Neural cell (in vitro differentiated cells): ENCODE data around the gene SLC16A8. TPM values are rescaled to one million over a fixed set of nuclear protein-coding genes. Genes with fewer than 3 reads are reported as not detected.

Experiments
- H2AFZ ChIP-seq: fragments of 200-600, 300-800 bp; sonication (generic), shearing (Covaris generic); 2 replicates; pipeline ENCODE4 v1.6.0; 2014; ENCODE audit warnings: low read depth, mild to moderate bottlenecking, antibody characterized with exemption, low read length, moderate library complexity
- H3F3A ChIP-seq: fragments of 200-600 bp; shearing (Covaris generic); 2 replicates; pipeline ENCODE4 v1.6.1; 2016; ENCODE audit warnings: mild to moderate bottlenecking, moderate library complexity, mixed read lengths, antibody characterized with exemption, low read length; ENCODE audit not compliant: insufficient read depth, poor library complexity, severe bottlenecking
- H3K27ac ChIP-seq: fragments of 200-600, 300-800 bp; sonication (generic), shearing (Covaris generic); 2 replicates; pipeline ENCODE4 v1.5.1; 2014; ENCODE audit warnings: mild to moderate bottlenecking, low read length, moderate library complexity
- H3K27me3 ChIP-seq: fragments of 300-800, 200-600 bp; sonication (generic), shearing (Covaris generic); 2 replicates; pipeline ENCODE4 v1.6.0; 2014; ENCODE audit warnings: mild to moderate bottlenecking, low read depth, low read length, moderate library complexity; ENCODE audit not compliant: insufficient read depth
- H3K36me3 ChIP-seq: fragments of 300-800, 200-600 bp; sonication (generic), shearing (Covaris generic); 2 replicates; pipeline ENCODE4 v1.5.1; 2014; ENCODE audit warnings: mild to moderate bottlenecking, antibody characterized with exemption, low read length, moderate library complexity; ENCODE audit not compliant: insufficient read depth
- H3K4me2 ChIP-seq: fragments of 300-800, 200-600 bp; sonication (generic), shearing (Covaris generic); 2 replicates; pipeline ENCODE4 v1.6.0; 2014; ENCODE audit warnings: mild to moderate bottlenecking, low read length
- H3K4me3 ChIP-seq: fragments of 300-800, 200-600 bp; sonication (generic), shearing (Covaris generic); 2 replicates; pipeline ENCODE4 v1.5.1; 2014; ENCODE audit warnings: mild to moderate bottlenecking, low read length, moderate library complexity
- H3K79me2 ChIP-seq: fragments of 200-600 bp; shearing (Covaris generic); replicated peaks from 2 replicates; pipeline ENCODE4 v1.6.0; 2014; ENCODE audit warnings: mild to moderate bottlenecking, low read length, moderate library complexity; ENCODE audit not compliant: insufficient read depth
- H3K9ac ChIP-seq: fragments of 300-800, 200-600 bp; sonication (generic), shearing (Covaris generic); 2 replicates; pipeline ENCODE4 v1.6.1; 2016; ENCODE audit warnings: mild to moderate bottlenecking, low read length, mixed read lengths
- H3K9me2 ChIP-seq: fragments of 200-600 bp; shearing (Covaris generic); 2 replicates; pipeline ENCODE4 v1.6.1; 2016; ENCODE audit warnings: mild to moderate bottlenecking, low read length, mixed read lengths; ENCODE audit not compliant: insufficient read depth
- H3K9me3 ChIP-seq: fragments of 200-600, 300-800 bp; sonication (generic), shearing (Covaris generic); 2 replicates; pipeline ENCODE4 v1.6.1; 2016; ENCODE audit warnings: mild to moderate bottlenecking, mixed run types, low read length, moderate library complexity, mixed read lengths
- H4K20me1 ChIP-seq: fragments of 200-600 bp; shearing (Covaris generic); 2 replicates; pipeline ENCODE4 v1.6.1; 2016; ENCODE audit warnings: mild to moderate bottlenecking, mixed run types; ENCODE audit not compliant: insufficient read depth
- CTCF ChIP-seq: fragments of 450-650 bp; IDR thresholded peaks from 2 replicates; pipeline ENCODE4 v1.5.1; 2014; ENCODE audit warnings: antibody characterized with exemption, mild to moderate bottlenecking, moderate library complexity; ENCODE audit not compliant: poor library complexity, severe bottlenecking
- EP300 ChIP-seq: fragments of 450-650 bp; conservative IDR thresholded peaks from 2 replicates; pipeline ENCODE4 v1.6.1; 2014; ENCODE audit warnings: antibody characterized with exemption, mild to moderate bottlenecking, moderate library complexity; ENCODE audit not compliant: poor library complexity, severe bottlenecking
- EZH2 ChIP-seq: fragments of 200-600, 300-800 bp; shearing (Covaris generic), sonication (generic); IDR thresholded peaks from 2 replicates; pipeline ENCODE4 v1.6.1; 2014; ENCODE audit warnings: antibody characterized with exemption, low read length, borderline replicate concordance, mild to moderate bottlenecking; ENCODE audit not compliant: insufficient read depth, poor library complexity, severe bottlenecking
- MXI1 ChIP-seq: fragments of 450-650 bp; conservative IDR thresholded peaks from 2 replicates; pipeline ENCODE4 v1.6.1; 2014; ENCODE audit warnings: antibody characterized with exemption, mild to moderate bottlenecking; ENCODE audit not compliant: poor library complexity, severe bottlenecking
- POLR2AphosphoS5 ChIP-seq: IDR thresholded peaks from 2 replicates; pipeline ENCODE4 v1.6.1; 2012
- RAD21 ChIP-seq: fragments of 450-650 bp; conservative IDR thresholded peaks from 2 replicates; pipeline ENCODE4 v1.6.1; 2014; ENCODE audit warnings: antibody characterized with exemption, mild to moderate bottlenecking, moderate library complexity
- REST ChIP-seq: IDR thresholded peaks from 2 replicates; pipeline ENCODE4 v1.6.1; 2012; ENCODE audit warnings: borderline replicate concordance
- SMC3 ChIP-seq: fragments of 450-650 bp; conservative IDR thresholded peaks from 2 replicates; pipeline ENCODE4 v1.6.1; 2014; ENCODE audit warnings: antibody characterized with exemption, mild to moderate bottlenecking, moderate library complexity; ENCODE audit not compliant: poor library complexity
- TAF1 ChIP-seq: IDR thresholded peaks from 2 replicates; pipeline ENCODE4 v1.6.1; 2012; ENCODE audit warnings: low read depth
- polyA plus RNA-seq: library from polyadenylated mRNA; depleted of rRNA; stranded (reverse); fragments of >200 nt; gene quantifications from 2 replicates; pipeline ENCODE4 v1.2.3, GENCODE V29; 2014

SLC16A8 gene
- polyA plus RNA-seq, 1 donor from 2014 or later: not detected

GRCh38 chr22:38112381-38112780 is 28.4 kb upstream of the SLC16A8 start:
- no peaks in the 10 kb centered on the region for H3K9me3 ChIP-seq
- no peak overlapping the region for H3K4me3 ChIP-seq
- no peaks in the 10 kb centered on the region for H3K9me2 ChIP-seq
- H3F3A ChIP-seq: no peaks in the 10 kb centered on the region
- H4K20me1 ChIP-seq: no peaks in the 10 kb centered on the region
- H3K79me2 ChIP-seq: no peaks in the 10 kb centered on the region
- no peak for TF ChIP-seq TAF1
- TF ChIP-seq RAD21: no peak
- no peak for TF ChIP-seq REST
- no peak for TF ChIP-seq CTCF
- TF ChIP-seq SMC3: no peak
- no peak for TF ChIP-seq MXI1
- TF ChIP-seq EP300: no peak
- no peak for TF ChIP-seq POLR2AphosphoS5
- TF ChIP-seq EZH2: no peak
- H3K27me3 ChIP-seq: no peaks in the 10 kb centered on the region
- no peak overlapping the region for H3K9ac ChIP-seq
- H2AFZ ChIP-seq: no peak overlapping the region
- H3K36me3 ChIP-seq: no peaks in the 10 kb centered on the region
- no peak overlapping the region for H3K27ac ChIP-seq
- H3K4me2 ChIP-seq: no peak overlapping the region

GRCh38 chr22:38111925-38112355 is 28.0 kb upstream of the SLC16A8 start:
- Histone ChIP-seq H3K4me2 (no peak overlapping the region), H4K20me1 (no peaks in the 10 kb centered on the region), H3K27ac (no peak overlapping the region), H3K9ac (no peak overlapping the region), H3K27me3 (no peaks in the 10 kb centered on the region), H3K36me3 (no peaks in the 10 kb centered on the region), H3K79me2 (no peaks in the 10 kb centered on the region), H3K9me2 (no peaks in the 10 kb centered on the region), H2AFZ (no peak overlapping the region), H3K9me3 (no peaks in the 10 kb centered on the region), H3F3A (no peaks in the 10 kb centered on the region), H3K4me3 (no peak overlapping the region)
- TF ChIP-seq REST (no peak), RAD21 (no peak), TAF1 (no peak), EZH2 (no peak), POLR2AphosphoS5 (no peak), EP300 (no peak), CTCF (no peak), SMC3 (no peak), MXI1 (no peak)
